GM18508 (cell line): ENCODE results near the gene CSTPP1.

ENCODE experiments used
- ATAC-seq: cut with Tn5 transposase; IDR thresholded peaks from one replicate; pipeline ENCODE4 v1.9.1; 2021; ENCODE audit warnings: moderate number of reproducible peaks; ENCODE audit not compliant: insufficient read depth, unreplicated experiment

Gene CSTPP1

GRCh38 chr11:47028195-47029093 lies 91.9 kb downstream of the CSTPP1 start:
- ATAC-seq = no peak

- no peak for ATAC-seq
These were observed 96.9 kb downstream of the CSTPP1 start for GRCh38 chr11:47033439-47033838.

DNA sequence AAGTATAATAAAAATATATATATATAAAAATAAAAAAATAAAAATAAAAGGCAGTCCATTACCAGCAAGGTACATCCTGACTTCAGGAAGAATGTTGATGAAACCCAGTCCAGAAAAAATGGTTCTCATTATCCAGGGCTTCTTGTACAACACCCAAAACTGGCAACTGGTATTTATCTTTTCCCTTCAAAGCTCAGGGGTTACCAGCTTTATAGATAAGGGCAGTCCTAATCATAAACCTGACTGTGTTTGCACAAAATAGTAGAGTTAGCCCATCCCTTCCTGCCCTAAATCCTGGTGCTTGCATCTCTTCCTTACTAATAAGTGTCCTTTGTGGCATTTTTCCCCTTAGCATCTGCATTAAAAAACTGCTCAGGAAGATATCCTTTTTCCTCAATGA lies 97.5 kb downstream of the CSTPP1 start:
- ATAC-seq = no peak

- no peak for ATAC-seq
These were observed 98.5 kb downstream of the CSTPP1 start for GRCh38 chr11:47035108-47035507.

DNA sequence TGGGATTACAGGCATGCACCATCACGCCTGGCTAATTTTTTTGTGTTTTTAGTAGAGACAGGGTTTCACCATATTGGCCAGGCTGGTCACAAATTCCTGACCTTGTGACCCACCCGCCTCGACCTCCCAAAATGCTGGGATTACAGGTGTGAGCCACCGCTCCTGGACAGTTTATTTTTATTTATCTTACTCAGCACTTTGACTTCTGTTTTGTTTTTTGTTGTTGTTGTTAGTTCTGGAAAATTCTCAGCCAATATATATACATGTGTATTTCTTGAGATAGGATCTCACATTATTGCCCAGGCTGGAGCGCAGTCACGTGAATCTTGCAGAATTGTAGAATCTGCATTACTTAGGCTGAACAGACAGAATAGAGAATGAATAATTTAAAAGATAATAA lies 107.6 kb downstream of the CSTPP1 start:
- no peak for ATAC-seq

DNA sequence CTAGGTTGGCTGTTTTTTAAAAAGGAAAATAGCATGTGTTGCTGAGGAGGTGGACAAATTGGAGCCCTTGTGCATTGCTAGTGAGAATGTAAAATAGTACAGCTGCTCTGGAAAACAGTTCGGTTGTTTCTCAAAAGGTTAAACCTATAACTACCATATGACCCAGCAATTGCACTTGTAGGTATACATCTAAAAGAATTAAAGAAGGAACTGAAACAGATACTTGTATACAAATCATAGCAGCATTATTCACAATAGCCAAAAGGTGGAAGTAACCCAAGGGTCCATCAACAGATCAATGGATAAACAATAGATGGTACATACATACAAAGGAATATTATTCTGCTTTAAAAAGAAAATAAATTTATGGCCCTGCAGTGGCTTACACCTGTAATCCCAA lies 111.4 kb downstream of the CSTPP1 start:
- ATAC-seq = no peak

DNA sequence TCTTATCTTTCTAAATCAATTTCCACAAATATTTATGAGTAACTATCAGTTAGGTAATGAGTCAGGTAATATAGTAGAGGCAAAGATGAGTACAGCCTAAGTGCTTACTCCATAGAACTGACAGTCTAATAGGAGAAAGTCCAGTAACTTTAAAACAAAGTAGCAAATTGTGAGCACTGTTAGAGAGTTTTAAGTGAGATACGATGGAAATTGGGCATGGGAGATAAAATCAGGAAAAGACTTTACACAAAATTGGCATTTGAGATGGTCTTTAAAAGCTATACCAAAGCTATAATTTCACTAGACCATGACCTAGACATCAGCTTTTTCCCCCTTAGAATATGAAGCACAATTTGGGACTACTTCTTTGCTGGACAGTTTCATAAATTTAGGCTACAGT lies 113.7 kb downstream of the CSTPP1 start:
- no peak for ATAC-seq

DNA sequence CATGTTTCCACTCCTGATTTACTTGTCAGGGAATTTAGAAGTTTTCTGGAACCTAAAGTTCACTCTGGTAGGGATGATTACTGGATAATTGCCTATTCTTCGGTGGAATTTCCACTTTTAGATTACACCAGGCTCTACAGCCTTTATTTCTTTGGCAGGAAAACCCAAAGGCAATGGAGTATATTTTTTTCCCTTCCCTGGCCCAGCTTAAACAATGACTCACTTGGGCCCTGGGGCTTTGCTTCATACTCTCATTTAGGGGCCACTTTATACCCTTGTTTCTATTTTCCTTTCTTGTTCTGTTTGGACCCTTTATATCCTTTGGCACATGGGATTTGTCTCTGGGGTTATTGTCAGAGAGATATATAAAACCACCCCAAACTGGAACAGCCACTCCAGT lies 114.7 kb downstream of the CSTPP1 start:
- ATAC-seq = no peak

- no peak for ATAC-seq
These were observed 115.6 kb downstream of the CSTPP1 start for GRCh38 chr11:47052165-47052564.

- ATAC-seq = no peak
These were observed 116.0 kb downstream of the CSTPP1 start for GRCh38 chr11:47052576-47052975.

- no peak for ATAC-seq
These were observed 119.0 kb downstream of the CSTPP1 start for GRCh38 chr11:47055534-47055933.

DNA sequence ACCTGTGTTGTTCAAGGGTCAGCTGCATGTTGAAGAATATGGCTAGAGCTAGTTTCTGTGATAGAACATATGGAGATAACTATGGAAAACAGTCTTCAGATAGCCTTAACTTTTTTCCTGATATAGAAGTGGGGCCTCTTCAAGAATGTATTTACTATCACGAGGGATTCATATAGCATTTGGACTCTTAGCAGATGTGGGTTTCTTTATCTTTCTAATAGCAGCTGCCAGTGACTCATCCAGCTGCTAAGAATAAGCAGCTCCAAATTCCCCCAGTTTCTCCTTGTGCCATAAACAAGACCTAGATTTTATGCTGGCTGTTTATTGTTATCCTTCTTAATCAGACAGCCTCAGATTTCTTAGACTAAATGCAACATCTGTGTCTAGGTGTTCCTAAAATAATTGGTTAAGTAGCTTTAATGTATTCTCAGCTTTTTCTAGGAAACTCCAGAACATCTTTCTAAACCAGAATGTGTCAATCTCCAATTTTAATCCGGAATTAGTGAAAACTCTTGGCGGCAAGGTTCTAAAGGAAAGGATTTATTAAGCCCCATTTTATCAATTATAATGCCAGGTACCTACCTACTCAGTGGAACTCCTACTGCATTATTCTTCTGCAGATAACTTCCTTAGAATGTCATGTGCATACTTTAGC lies 119.8 kb downstream of the CSTPP1 start:
- ATAC-seq = no peak

- ATAC-seq = no peak
These were observed 120.8 kb downstream of the CSTPP1 start for GRCh38 chr11:47057365-47057764.

DNA sequence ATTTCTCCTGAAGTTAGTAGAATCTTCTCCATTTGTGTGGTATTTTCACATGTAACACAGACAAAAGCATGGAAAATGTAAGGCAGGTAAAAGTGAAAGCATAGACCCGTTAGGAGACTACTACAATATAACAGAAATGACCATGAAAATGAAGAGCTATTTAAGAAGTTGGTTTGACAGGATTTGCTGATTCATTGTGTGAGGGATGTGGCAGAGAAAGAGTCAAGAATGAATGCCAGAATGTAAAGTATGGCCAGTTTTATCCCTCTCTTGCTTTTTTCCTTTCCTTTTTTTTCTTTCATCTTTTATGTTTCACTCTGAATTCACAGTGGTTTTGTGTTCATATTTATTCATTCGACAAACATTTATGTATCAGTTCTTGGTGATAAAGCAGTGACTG lies 124.2 kb downstream of the CSTPP1 start:
- ATAC-seq = no peak

DNA sequence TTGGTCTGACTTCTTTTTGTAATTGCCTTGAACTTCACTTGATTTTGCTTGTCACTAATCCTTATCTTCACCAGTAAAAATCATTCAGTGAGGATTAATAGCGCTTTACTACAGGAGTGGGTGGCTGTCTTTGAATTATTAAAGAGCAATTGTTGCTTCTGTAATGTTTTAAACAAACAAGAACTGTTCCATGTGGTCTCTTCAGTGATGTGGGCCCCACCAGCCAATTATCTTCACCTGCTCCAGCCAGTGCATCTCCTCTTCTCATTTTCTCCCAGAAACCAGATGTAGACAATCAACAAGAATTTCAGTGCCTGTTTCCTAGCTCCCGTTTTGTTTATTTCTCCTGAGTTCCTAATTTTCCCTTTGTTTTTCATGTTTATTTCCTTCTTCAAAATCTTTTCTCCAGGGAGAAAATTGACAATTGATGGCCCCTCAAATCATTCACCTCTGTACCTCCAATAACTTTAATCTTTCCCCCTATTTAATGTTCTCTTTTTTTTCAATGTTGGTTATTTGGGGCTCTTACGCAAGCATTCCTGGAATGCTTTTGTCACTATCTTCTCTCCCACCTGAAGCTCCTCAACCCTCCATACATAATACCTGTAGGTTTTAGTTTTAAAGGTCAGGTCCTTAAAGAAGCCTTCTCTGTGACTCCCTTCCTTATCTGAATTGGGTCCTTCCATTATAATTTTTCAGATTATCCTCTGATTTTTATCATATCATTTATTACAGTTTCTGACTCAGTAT lies 125.0 kb downstream of the CSTPP1 start:
- no peak for ATAC-seq

DNA sequence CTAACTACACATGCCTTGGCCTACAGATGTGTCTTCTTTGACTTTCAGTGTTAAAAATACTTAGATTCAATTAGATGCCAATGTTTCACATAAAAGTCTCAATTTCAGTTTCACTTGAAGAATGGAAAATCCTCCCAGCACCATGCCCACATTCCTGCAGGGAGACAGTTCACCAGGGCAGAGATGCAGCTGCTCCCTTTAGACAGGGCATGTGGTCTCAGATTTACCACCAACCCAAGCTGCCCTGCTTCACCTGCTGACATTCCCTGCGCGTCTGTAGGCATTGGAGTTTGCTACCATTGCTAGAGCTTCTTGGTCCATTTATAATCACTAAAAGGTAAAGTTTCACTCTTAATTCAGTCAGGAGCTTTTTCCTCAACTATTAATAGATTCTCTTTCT lies 126.2 kb downstream of the CSTPP1 start:
- no peak for ATAC-seq

DNA sequence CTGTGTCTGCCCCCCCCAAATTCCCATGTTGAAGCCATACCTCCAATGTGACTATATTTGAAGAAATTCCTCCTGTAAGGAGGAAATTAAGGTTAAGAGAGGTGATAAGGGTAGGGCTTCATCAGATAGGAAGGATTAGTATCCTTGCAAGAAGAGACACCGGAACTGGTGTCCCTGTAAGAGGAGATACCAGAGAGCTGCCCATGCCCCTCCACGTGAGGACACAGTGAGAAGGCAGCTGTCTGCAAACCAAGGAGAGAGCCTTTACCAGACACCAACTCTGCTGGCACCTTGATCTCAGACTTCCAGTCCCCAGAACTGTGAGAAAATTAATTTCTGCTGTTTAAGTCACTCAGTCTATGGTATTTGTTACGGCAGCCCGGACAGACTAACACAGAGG lies 130.8 kb downstream of the CSTPP1 start:
- no peak for ATAC-seq

- ATAC-seq = no peak
These were observed 134.2 kb downstream of the CSTPP1 start for GRCh38 chr11:47070769-47071168.

DNA sequence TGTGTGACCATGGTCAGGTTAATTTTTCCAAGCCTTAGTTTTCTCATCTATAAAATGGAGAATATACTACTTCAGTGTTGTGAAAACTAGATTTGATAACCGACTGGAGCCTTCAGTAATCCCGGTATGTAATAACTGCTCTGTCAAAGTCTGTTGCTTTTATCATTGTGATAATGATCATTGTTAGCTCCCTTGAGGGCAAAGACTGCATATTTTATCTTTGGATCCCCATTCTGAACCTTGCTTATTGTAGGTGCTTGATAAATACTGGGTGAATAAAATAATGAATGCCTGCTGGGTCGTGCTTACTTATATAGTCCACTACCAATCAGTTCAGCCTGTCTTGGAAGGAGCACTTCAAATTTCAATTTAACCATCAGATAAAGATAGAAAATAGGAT lies 134.8 kb downstream of the CSTPP1 start:
- no peak for ATAC-seq

GRCh38 chr11:47071791-47072261 lies 135.3 kb downstream of the CSTPP1 start:
- no peak for ATAC-seq
